IPS-15b (cell line): Measurements from ENCODE around the gene STUB1.
A peak's percentile ranks its signal among the peaks of the same experiment; 100 is the strongest.
"Not testable (repeated sequence)": the region's sequence is repeated elsewhere in the genome, so short reads cannot be mapped to it uniquely, and the experiment has no call there.

ENCODE experiments used
- H3K27me3 ChIP-seq: one replicate; pipeline ENCODE4 v1.6.1; 2013; ENCODE audit warnings: low read length; ENCODE audit not compliant: control insufficient read depth, insufficient read depth
- H3K36me3 ChIP-seq: one replicate; pipeline ENCODE4 v1.6.1; 2013; ENCODE audit warnings: low read length; ENCODE audit not compliant: control insufficient read depth, insufficient read depth
- H3K4me1 ChIP-seq: one replicate; pipeline ENCODE4 v1.6.1; 2013; ENCODE audit warnings: mild to moderate bottlenecking, low read length; ENCODE audit not compliant: control insufficient read depth, insufficient read depth
- H3K4me3 ChIP-seq: one replicate; pipeline ENCODE4 v1.5.1; 2013; ENCODE audit warnings: low read depth, low read length
- H3K9ac ChIP-seq: one replicate; pipeline ENCODE4 v1.6.1; 2013; ENCODE audit warnings: low read depth, mild to moderate bottlenecking, low read length
- H3K9me3 ChIP-seq: one replicate; pipeline ENCODE4 v1.6.1; 2013; ENCODE audit warnings: mild to moderate bottlenecking, low read length; ENCODE audit not compliant: control insufficient read depth, insufficient read depth

The STUB1 gene

GRCh38 chr16:684961-685696 is 4.9 kb downstream of the STUB1 start:
- Histone ChIP-seq H3K9me3 (no peaks in the 10 kb centered on the region), H3K4me1 (peaks cover 3% of the 10 kb centered on the region), H3K9ac (no peak overlapping the region), H3K36me3 (peaks cover 39% of the 10 kb centered on the region), H3K27me3 (no peaks in the 10 kb centered on the region), H3K4me3 (no peak overlapping the region)

- Histone ChIP-seq H3K4me3 (no peak overlapping the region), H3K27me3 (peaks cover under 1% of the 10 kb centered on the region), H3K9me3 (no peaks in the 10 kb centered on the region), H3K4me1 (peaks cover 3% of the 10 kb centered on the region), H3K36me3 (peaks cover 39% of the 10 kb centered on the region), H3K9ac (no peak overlapping the region)
Observed at GRCh38 chr16:685967-686366, 5.8 kb downstream of the STUB1 start.

- Histone ChIP-seq H3K4me3 (no peak overlapping the region), H3K9me3 (no peaks in the 10 kb centered on the region), H3K27me3 (peaks cover 4% of the 10 kb centered on the region), H3K9ac (no peak overlapping the region), H3K36me3 (peaks cover 36% of the 10 kb centered on the region), H3K4me1 (peaks cover 3% of the 10 kb centered on the region)
Observed at GRCh38 chr16:686459-687260, 6.5 kb downstream of the STUB1 start.

GRCh38 chr16:687499-687898 is 7.3 kb downstream of the STUB1 start:
- Histone ChIP-seq H3K9ac (no peak overlapping the region), H3K9me3 (no peaks in the 10 kb centered on the region)

GRCh38 chr16:689175-689897 is 9.1 kb downstream of the STUB1 start:
- Histone ChIP-seq H3K4me1 (no peaks in the 10 kb centered on the region), H3K9ac (peak overlapping the region; percentile 77), H3K4me3 (peak overlapping the region; percentile 84)

More at GRCh38 chr16:687499-687898, 7.3 kb downstream of the STUB1 start:
- H3K36me3 ChIP-seq: peaks cover 28% of the 10 kb centered on the region
- H3K27me3 ChIP-seq: peaks cover 12% of the 10 kb centered on the region
- no peak overlapping the region for H3K4me3 ChIP-seq
- H3K4me1 ChIP-seq: peaks cover 3% of the 10 kb centered on the region

GRCh38 chr16:691242-691641 is 11.0 kb downstream of the STUB1 start:
- not testable (repeated sequence) for H3K4me3 ChIP-seq, H3K9me3 ChIP-seq, H3K9ac ChIP-seq, H3K36me3 ChIP-seq, H3K4me1 ChIP-seq
- peaks cover 36% of the 10 kb centered on the region for H3K27me3 ChIP-seq

More at GRCh38 chr16:689175-689897, 9.1 kb downstream of the STUB1 start:
- H3K27me3 ChIP-seq: peaks cover 21% of the 10 kb centered on the region
- H3K9me3 ChIP-seq: no peaks in the 10 kb centered on the region
- H3K36me3 ChIP-seq: peaks cover 18% of the 10 kb centered on the region

- H3K4me1 ChIP-seq: no peaks in the 10 kb centered on the region
- H3K4me3 ChIP-seq: no peak overlapping the region
- no peaks in the 10 kb centered on the region for H3K9me3 ChIP-seq
- peaks cover 38% of the 10 kb centered on the region for H3K27me3 ChIP-seq
- H3K9ac ChIP-seq: no peak overlapping the region
- H3K36me3 ChIP-seq: no peaks in the 10 kb centered on the region
Observed at GRCh38 chr16:692356-693108, 12.3 kb downstream of the STUB1 start.

GRCh38 chr16:693364-693763 is 13.2 kb downstream of the STUB1 start:
- Histone ChIP-seq H3K27me3 (peaks cover 41% of the 10 kb centered on the region), H3K4me1 (no peaks in the 10 kb centered on the region), H3K36me3 (no peaks in the 10 kb centered on the region), H3K9ac (no peak overlapping the region), H3K9me3 (no peaks in the 10 kb centered on the region), H3K4me3 (peak overlapping the region; percentile 71)

- peaks cover 43% of the 10 kb centered on the region for H3K27me3 ChIP-seq
- H3K4me1 ChIP-seq: no peaks in the 10 kb centered on the region
- H3K4me3 ChIP-seq: peak overlapping the region; percentile 71
- no peak overlapping the region for H3K9ac ChIP-seq
- H3K36me3 ChIP-seq: no peaks in the 10 kb centered on the region
- H3K9me3 ChIP-seq: no peaks in the 10 kb centered on the region
Observed at GRCh38 chr16:693766-694165, 13.6 kb downstream of the STUB1 start.

- Histone ChIP-seq H3K36me3 (no peaks in the 10 kb centered on the region), H3K4me1 (no peaks in the 10 kb centered on the region), H3K4me3 (peak overlapping the region; percentile 71), H3K27me3 (peaks cover 49% of the 10 kb centered on the region), H3K9me3 (no peaks in the 10 kb centered on the region), H3K9ac (no peak overlapping the region)
Observed at GRCh38 chr16:694187-694862, 14.1 kb downstream of the STUB1 start.
